ENCODE measurements around the gene FHIT.

Gene FHIT

DNA sequence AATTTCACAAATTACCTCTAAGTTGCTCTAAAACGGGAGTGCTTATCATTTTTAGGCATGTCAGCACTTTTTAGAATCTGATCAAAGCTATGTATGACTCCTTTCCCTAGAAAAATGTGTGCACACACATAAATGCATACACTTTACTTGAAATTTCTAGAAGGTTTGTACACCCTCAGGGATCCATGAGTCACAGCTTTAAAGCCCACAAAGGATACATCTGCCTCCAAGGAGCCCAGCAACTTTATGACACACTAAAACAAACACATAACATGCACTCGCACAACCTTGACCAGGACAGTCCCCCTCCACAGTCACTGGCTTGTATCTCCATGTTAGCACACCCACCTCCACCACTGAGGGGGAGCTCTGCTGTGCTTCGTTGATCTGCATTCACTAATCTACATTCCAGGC is 1479.5 kb downstream of the FHIT start:
- DNase-seq = no peak

DNA sequence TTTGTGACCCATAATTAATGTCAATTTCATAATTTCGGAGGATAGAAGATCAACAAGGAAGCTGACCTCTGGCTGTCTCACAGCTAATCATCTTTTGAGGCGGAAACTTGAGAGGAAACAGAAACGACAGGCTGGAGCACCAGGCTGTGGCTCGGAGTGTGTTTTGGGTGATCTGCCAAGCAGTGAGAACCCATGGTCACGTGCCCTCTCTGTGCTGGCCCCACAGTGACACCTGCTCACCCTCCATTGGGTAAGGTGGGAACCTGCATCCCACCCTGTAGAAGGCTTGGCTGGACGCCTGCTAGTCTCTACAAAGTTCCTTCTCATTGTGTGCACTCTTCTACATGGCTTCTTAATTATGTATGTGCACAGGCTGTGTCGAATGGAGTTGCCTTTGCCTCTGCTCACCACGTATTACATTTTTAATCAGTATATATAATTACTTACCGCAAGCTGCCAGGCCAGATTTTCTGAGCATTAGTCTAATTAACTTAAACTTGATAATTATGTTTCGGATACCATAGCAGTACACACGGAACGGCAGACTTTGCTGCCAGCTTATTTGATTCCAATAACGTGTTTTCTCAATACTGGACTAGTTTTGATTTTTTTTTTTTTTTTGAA is 1482.0 kb downstream of the FHIT start:
- no peak for DNase-seq

DNA sequence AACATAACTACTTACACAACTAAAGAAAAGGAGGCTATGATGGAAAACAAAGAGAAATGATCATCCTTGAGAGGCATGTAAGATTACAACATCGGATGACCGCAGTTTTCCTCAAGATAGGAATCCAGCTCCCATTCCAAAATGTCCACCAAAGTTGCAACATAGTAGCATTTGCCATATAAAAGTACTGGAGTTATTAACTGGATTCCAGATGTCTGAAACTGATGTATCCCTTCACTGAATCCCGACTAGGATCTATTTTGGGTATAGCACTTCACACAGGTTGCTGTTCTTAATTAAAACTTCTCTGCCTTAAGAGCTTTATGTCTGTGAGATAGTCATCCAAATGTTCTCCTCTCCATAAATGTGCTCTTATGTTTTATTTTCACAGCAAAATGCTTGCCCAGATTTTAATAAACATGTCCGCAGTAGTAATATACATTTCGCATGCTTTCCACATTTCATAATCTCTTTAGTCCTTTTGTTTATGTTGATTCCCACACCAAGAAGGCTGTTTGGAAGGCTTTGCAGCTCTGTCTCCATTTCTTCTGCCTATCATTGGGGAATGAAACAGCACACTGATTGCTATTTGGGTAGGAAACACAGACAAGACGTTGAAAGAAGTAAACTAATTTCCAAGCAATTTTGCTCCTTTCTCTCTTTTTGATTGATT is 1484.9 kb downstream of the FHIT start:
- no peak for DNase-seq

DNA sequence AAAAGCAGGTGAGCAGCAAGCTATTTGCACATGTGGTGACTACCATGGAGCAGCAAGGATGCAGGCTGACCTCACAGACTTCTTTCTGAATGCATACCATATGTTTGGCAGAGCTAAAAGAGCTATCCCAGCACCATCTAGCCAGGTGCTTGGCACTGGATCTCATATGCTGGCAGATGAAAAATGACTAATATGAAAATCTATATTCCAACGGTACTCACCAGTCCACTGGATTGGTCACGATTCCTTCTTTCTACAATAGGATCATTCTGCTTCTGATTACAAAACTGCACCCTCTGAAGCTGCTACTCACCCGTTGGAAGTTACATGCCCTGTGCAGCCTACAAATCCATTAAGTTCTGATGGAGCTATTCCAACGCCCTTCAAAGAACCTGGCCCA is 1487.1 kb downstream of the FHIT start:
- no peak for DNase-seq

DNA sequence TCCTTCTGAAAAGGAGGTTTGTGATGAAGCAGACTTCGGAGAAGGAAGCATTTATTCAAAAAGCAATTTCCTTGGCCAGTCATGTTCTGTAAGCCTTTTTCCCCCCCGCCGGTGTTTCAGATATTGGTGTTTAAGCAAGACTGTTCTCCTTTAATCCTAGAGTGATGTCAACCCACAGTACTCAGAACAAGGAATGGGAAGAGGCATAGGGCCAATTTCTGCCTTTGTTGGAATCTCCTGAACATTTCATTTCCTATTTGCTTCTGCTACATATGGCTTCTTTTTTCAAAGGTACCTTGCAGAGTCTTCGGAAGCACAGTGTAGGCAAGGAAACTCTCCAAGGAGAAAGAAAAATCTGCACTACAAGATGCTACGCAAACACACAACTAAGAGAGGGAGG is 1488.3 kb downstream of the FHIT start:
- DNase-seq = no peak

DNA sequence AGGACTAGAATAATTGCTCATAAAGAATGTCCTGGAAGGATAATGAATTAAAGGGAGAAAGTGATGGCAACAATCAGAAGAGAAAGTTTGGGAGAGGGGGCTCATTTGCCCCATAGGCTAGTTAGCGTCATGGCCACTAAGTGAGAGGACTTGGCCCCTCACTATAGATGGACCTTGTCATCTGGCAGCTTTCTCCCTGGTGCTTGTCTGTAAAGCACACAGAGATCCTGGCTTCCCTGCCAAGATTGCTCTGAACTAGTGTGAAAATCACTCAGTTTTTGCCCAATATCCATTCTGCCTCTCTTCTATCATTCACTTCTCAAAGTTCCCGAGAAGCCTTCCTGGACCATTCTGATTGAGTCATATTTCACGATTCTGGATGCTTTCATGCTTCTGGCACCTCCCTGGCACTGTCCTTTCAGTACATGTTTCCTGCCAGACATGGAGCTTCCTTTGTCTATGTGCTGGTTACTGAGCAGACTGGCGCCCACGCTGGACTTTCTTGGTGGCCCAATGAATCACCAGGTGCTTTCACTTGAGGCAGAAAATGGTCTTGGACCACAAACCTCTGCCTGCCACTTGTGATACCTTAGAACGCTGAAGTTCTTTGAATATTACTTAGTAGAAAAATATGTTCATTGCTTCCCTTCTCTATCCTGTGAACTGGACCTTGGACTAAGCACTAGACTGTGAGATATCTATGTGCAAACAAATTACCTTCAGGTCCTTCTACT is 1491.8 kb downstream of the FHIT start:
- no peak for DNase-seq

DNA sequence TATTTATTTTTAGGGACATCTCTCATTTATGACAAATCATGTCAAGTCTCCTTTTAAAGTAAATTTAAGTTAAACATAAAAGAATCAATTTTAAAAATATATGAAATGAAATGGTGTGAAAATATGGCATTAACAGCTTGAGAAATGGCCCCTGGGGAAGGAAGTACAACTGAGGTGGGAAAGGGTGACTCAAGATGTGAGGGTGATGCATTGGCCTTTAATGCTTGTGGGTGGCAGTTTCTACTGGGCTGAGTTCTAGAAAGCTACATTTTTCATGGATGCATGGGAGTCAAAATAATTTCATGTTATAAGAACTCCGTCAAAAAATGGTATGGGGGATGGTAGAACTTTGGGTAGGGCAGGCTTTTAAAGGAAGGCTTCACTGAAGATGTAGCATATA is 1492.6 kb downstream of the FHIT start:
- no peak for DNase-seq

DNA sequence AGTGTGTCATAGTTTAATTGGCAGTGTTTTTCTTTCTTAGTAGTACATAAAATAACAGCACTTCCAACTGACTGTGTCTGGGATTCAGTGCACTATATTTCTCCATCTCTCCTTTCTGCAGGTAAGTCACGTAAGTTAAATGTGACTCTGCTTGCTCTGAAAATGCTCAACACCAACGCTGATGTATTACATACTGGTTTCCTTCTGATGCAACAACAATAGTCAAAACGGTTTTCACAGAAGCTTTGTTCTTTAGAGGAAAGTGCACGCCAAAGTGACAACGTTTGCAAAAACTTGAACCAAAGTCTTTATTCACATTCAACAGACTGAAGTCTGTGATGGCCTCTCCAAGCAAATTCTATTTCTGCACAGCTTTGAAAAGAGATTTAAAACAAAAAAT is 1494.3 kb downstream of the FHIT start:
- no peak for DNase-seq

DNA sequence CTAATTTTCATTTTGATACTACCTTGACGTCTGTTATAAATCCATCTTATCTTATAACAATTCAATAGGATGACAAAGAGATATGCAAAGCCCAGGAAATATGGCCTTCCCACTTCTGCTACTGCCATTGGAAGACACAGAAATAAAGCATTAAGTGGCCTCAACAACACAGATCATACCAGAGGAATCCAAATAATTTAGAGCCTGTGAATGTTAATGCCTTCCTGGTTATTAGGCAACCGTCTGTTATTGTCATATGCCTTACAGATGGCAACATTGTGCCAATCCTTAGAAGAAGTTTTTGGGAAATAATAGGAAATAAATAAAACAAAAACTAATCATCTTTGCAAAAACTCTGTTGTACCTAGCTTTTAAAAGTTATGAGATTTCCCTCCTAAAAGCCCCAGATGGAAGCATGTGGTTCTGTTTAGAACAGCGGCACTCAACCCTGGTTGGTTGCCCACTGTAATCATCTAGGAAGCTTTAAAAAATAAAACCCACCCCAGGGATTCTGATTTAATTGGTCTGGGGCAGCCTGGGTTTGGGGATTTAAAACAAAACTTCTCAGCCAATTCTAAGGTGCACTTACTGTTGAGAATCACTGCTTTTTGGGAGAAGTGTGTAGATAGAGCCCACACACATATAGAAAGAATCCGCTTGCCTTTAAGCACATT is 1496.7 kb downstream of the FHIT start:
- no peak for DNase-seq

DNA sequence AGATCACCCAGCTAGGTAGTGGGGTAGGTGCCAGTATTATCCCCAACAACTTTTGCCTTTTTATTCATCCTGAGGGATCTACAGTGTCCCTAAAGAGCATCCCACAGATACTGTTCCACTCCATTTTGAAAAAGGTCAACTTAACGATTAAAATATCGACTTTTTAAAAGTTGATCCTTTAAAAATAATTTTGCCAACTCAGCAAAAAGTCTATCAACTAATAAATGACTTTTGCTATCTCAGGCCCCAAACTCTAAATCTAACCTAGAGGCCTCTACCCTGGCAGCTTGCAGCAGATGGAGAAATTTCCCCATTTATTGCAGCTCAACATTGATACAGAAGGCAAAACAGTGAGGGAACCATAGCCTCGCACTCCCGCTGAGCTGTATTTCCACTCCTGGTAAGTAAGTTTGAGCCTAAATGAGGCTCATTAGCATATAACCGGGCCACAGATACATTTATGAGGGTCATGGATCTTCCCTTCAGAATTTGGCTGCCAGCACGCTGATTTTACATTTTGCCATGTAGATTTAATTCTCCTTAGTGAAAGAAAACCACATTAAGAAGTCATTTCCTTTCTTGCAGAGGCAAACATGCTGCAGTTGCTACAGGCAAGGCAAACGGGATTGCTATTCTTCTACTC is 1497.3 kb downstream of the FHIT start:
- no peak for DNase-seq

DNA sequence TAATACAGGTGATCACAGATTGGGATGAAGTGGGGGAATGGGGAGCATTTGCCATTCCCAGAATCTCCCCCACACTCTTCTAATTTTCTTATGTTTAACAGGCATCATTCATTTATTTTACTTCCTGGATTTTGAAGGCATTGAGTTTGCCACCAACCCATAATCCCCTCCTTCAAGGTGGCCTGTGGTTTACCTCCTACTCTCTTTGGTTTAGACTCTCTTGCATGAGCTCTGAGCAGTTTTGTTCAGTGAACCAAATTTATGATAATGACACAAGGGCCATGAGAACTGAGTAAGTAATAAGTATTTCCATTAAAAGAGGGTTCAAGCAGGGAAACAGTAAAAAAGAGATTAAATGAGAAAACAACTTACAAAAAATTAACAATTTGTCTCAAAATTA is 1498.3 kb downstream of the FHIT start:
- DNase-seq = no peak

DNA sequence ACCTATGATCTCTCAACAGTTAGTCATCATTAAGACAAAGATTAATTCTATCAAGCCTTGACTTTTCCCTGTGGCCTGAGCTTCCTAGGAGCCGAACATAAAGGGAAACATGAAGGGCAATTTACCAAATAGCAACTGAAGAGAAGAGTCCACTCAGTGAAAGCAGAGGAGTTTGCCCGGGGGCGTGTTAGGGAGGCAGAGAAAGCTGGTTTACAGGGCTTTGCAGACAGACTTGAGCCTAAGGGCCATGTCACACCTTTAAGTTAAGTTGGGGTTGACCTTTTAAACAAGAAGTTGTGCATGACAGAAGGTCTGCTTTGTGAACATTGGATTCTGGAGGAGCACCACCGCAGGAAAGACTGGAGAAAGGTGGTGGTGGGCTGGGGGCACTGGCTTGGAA is 1499.6 kb downstream of the FHIT start:
- DNase-seq = no peak

DNA sequence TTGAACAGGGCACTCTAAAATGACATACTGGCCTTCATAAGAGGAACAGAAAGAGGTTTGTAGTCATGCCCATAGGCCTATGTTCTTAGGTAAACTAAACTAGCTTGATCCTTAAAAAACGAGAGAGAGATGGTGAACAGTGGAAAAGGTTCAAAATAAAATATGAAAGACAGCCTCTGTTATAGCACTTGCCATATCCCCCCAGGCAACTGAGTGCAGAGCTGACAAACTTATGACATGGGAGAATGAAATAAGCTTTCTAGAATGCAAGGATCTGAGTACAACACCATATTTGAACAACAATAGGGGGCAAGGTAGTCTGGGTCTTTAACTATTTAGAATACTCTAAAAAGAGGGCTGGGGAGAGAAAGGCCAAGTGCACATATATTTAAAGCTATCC is 1500.9 kb downstream of the FHIT start:
- DNase-seq = no peak

DNA sequence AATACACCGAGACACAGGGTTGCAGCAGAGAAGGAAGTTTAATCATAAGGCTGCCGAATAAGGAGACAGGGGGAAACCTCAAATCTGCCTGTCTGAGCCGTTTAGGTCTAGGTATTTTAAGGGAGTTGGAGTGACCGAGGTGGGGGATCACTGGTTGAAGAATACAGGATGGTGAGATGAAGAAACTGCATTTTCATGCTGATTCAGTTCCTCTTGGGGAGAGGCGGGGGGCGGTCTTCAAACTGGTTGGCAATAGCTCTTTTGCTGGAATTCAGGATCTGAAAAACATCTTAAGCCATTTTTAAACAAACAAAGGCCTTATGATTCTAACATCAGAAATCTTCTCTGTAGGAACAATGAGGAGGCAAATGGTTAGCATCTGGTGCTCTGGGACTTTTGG is 1502.0 kb downstream of the FHIT start:
- DNase-seq = no peak

DNA sequence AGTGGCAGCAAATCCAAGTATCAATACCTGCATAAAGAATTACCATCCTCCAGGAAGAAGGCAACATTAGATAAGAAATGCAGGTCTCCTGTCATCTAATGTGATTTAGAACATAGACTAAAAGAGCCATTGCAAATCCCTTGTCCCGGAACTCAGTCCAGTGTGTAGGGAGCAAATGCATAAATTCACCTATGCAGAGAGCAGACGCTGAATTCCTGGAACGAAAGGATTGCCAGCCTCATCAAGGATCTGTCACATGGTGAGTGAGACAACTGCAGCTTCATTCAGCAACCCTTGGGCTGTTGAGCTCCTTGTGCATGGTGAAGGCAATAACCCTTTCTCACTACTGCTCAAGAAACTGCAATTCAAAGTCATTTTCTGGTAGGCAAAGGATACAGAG is 1504.7 kb downstream of the FHIT start:
- DNase-seq = no peak

DNA sequence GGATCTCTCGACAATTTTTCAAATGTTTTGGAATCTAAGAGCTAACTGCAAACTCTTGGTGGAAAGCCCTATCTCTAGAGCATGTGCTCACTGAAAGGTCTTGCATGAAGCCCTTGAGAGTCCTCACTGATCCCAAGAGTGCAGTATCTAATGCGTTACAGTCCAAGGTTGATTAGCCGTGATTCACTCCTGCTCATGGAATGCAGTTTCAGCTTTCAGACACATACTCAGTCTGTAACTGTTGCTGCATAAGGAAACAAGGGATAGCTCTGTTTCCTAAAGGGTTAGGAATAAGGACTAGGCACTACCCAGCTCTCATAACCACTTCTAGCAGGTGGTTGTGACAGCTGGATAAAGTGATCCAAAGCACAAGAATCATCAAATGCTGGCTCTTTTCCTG is 1514.0 kb downstream of the FHIT start:
- no peak for DNase-seq

DNA sequence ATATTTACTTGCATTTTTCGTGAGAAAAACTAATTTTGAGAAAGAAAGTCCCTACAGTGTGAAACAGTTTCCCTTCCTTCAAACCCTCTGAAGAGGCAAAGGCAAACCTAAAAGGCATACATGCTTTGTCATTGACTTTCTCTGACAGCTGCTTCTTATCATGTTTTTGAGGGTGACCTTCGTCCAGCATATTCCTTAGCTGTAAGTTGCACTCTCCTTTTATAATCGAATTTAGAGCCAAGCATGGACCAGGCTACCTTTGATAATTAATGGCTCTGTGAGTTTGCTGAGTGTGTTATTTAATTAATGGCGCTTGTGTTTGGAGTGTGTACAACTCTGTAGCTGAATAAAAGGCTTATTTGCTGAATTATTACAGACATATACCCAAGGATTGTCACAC is 1517.2 kb downstream of the FHIT start:
- no peak for DNase-seq

DNA sequence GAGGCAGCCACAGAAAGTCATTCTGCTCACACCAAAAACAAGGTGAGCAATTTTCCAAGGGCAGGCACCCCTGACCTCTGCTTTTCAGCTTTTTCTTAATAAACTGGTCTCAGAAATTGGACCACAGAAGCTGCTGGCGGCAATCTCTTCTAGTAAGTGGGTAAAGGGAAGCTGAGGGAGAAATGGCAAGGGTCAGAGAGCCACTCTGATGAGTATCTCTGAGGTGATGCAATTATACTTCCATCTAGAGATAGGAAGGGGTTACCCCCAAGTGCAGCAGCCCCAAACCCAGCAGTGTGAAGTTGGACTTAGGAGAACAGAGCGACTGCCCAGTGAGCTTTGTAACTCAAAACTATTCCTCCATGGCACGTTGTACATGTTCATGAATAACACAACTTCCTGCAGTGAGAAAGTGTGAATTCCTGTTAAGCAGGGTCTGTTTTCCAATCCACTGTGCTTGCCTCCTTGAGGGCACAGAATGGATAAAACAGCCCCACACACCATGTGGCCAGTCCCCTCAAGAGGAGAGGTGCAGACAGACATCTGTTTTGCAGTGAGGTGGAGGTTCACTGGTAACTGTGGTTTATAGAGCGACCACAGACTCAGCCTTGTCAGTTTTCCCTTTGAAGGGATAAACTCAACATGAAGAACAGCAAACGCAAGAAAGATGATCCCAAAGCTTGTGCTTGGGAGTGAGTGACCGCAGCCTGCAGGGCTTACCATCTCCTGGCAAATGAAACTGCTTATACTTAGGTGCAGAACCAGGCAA is 1518.0 kb downstream of the FHIT start:
- no peak for DNase-seq

DNA sequence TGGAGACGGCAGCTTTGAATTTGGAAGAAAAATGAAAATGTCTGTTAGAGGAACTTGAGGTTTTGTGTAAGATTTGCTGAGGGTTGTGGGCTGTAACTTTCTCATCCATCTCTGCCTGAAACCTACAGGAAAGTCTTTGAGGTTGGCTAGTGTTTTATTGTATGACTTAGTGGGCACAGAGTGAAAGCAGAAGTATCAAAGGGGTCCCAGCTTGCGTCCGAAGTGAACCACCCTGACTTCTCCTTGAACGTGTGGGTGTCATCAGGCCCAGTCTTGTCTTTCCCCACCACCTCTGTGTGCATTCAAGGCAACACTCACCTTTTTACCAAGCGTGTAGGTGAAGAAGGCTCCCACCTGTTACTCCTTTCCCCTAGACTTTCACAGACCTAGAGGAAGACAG is 1519.3 kb downstream of the FHIT start:
- no peak for DNase-seq

DNA sequence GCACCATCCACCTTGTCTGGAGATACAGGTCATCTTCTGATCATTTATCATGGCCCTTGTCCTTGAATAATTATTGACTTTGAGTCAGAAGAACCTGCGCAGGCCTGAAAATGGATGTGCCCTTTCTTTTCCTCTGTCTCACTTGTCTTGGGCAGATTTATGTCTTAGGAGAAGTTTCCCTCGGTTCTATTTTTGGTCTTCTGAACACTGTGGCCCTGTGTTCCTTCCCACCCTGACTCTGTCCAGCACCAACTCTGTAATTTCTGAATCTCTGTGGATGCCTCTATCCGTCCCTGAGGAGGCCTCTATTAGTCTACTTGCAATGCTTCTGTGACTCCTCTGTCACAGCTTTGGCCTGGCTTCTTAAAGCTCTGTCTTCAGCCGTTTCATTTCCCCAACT is 1520.7 kb downstream of the FHIT start:
- DNase-seq = no peak

DNA sequence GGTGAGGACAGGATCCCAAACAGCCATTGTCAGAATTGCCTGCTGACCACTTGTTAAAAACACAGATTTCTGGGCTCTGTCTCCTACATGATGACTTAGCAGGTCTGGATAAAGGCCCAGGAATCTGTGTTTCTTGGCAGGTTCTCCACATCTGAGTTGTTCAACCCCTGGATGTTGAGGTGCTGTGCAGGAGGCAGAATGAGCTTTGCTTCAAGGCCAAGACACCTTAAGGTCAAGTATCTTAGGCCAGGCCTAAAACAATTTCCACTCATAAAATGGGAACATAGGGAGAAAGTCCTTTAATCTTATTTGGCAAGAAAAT is 1522.7 kb downstream of the FHIT start:
- no peak for DNase-seq

DNA sequence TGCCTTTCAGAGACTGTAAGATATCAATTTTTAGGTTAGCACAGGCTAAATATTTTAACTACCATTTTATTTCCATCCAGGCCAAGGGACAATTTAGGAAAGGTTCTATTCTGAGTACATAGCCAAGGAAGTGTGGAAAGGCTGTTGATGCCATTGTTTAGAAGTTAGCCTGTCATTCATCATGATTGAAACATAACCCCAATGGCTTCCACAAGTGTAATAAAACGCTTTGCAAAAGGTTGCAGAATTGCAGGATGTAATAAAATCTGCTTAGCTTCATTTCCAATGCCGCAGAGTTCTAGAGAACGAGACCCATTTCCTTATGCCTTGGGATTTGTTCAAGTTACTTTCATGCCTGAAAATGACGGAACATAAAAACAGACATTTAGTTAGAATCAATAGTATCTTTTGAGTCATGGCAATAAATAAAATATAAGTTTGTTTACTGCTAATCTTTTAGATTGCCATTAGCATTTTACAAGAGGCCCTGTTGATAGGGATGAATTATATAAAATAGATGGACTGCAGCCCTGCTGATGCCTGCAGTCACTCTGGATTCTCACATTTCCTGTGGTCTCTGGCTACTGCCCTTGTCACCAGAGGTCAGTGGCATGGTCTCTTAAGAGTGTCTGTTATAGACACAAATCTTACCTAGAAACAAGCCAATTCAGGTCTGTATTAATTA is 1523.2 kb downstream of the FHIT start:
- no peak for DNase-seq

All from activated CD4-positive, alpha-beta T cell treated with anti-CD3 and anti-CD28 coated beads for 4 hours (primary cell).